Activated CD4-positive, alpha-beta T cell treated with anti-CD3 and anti-CD28 coated beads for 36 hours (primary cell): Measurements from ENCODE around the gene CORO2A. TPM values are rescaled to one million over a fixed set of nuclear protein-coding genes. Genes with fewer than 3 reads are reported as not detected.
"Not testable (repeated sequence)": the region's sequence is repeated elsewhere in the genome, so short reads cannot be mapped to it uniquely, and the experiment has no call there.

Experiments used
- ATAC-seq: fragments of 200-7000 bp; cut with Tn5 transposase; one replicate; pipeline ENCODE4 v1.10.0; 2021; ENCODE audit warnings: mild to moderate bottlenecking, moderate library complexity
- CTCF ChIA-PET: fragments of 350-600 bp; sonication (Branson Sonifier 250); formaldehyde crosslinking; loops from one replicate; lab custom pipeline; 2021; ENCODE audit warnings: antibody characterized with exemption; lab: Charles Lee
- POLR2A ChIA-PET: fragments of 350-600 bp; sonication (Branson Sonifier 250); formaldehyde crosslinking; loops from one replicate; lab custom pipeline; 2021; ENCODE audit warnings: antibody characterized with exemption, inconsistent platforms; lab: Charles Lee
- DNase-seq: peaks from one replicate; pipeline ENCODE4 v3.0.0-alpha.2; 2020
- H3K27ac Mint-ChIP-seq: one replicate; pipeline ENCODE4 v1.8.0; 2021; ENCODE audit warnings: mixed read lengths
- H3K27me3 Mint-ChIP-seq: one replicate; pipeline ENCODE4 v1.8.0; 2021; ENCODE audit warnings: mixed read lengths
- H3K36me3 Mint-ChIP-seq: one replicate; pipeline ENCODE4 v1.8.0; 2021; ENCODE audit warnings: low read depth, mixed read lengths
- H3K4me1 Mint-ChIP-seq: one replicate; pipeline ENCODE4 v1.8.0; 2021; ENCODE audit warnings: mixed read lengths
- H3K4me3 Mint-ChIP-seq: one replicate; pipeline ENCODE4 v1.8.0; 2021; ENCODE audit warnings: mild to moderate bottlenecking, moderate library complexity, mixed read lengths
- H3K9me3 Mint-ChIP-seq: one replicate; pipeline ENCODE4 v1.8.0; 2021; ENCODE audit warnings: low read depth, mixed read lengths
- intact Hi-C, 2 experiments: fragments of 100-400 bp; cut with DNase I in 1 of 2; cut with micrococcal nuclease in 1 of 2; formaldehyde crosslinking; loops; one replicate each; pipeline versions ENCODE4 v1.14.2 to v1.15.1; 2022 to 2024; cut with DNase I, micrococcal nuclease
- total RNA-seq, 2 experiments: library from RNA; stranded (reverse); gene quantifications; one replicate each; pipeline ENCODE4 v1.2.3, GENCODE V29; 2021

Gene CORO2A
- total RNA-seq, 2 experiments from 2014 or later: 9.7 to 10.3 TPM

- Mint-ChIP-seq H3K27me3 (no peaks in the 10 kb centered on the region), H3K36me3 (no peaks in the 10 kb centered on the region), H3K9me3 (no peaks in the 10 kb centered on the region), H3K4me3 (no peak overlapping the region), H3K27ac (no peak overlapping the region), H3K4me1 (no peaks in the 10 kb centered on the region)
- DNase-seq: no peak
- ChIA-PET POLR2A (no interaction called here), CTCF (interaction anchor here (0.8 kb wide), 1 partner anchor 18 kb away, joined by 3 read pairs; no protein-coding TSS in a partner anchor)
- no peak for ATAC-seq
- intact Hi-C loops: no loop called here
Observed at GRCh38 chr9:98135558-98135934, 56.9 kb downstream of the CORO2A start.

- no peak for ATAC-seq
- Mint-ChIP-seq H3K27me3 (no peaks in the 10 kb centered on the region), H3K4me3 (no peak overlapping the region), H3K4me1 (no peaks in the 10 kb centered on the region), H3K27ac (no peak overlapping the region), H3K9me3 (no peaks in the 10 kb centered on the region), H3K36me3 (no peaks in the 10 kb centered on the region)
- intact Hi-C loops: no loop called here
- ChIA-PET POLR2A (no interaction called here), CTCF (interaction anchor here (0.8 kb wide), 1 partner anchor 17 kb away, joined by 3 read pairs; no protein-coding TSS in a partner anchor)
- no peak for DNase-seq
Observed at GRCh38 chr9:98134702-98135557, 57.5 kb downstream of the CORO2A start.

GRCh38 chr9:98132806-98133631 is 59.4 kb downstream of the CORO2A start:
- CTCF ChIA-PET: interaction anchor here (0.6 kb wide), 1 partner anchor 23 kb away, joined by 3 read pairs; no protein-coding TSS in a partner anchor
- Mint-ChIP-seq H3K27ac (no peak overlapping the region), H3K9me3 (no peaks in the 10 kb centered on the region), H3K4me1 (no peaks in the 10 kb centered on the region), H3K27me3 (no peaks in the 10 kb centered on the region), H3K36me3 (no peaks in the 10 kb centered on the region), H3K4me3 (no peak overlapping the region)
- ATAC-seq (no peak), DNase-seq (no peak)
- POLR2A ChIA-PET: no interaction called here
- intact Hi-C loops: no loop called here

DNA sequence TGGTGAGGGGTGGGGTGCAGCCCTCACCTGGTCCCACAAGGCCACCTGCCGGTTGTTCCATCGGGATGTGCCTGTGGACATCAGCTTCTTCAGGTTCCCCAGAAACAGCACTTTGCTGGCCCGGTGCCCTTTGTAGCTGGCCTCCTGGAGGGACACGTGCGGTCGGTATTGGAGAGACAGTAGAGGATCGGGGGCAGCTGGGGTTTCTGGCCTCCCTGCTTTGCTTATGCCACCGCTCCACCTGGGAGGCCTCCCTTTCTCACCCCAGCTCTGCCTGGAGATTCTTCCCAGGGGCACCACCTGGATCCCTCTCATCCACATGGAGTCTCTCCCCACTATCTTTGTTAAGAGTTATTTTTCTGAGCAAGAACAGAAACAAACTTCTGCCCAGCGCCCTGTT is 60.3 kb downstream of the CORO2A start:
- no peaks in the 10 kb centered on the region for H3K9me3 Mint-ChIP-seq
- H3K27ac Mint-ChIP-seq: no peak overlapping the region
- no peaks in the 10 kb centered on the region for H3K36me3 Mint-ChIP-seq
- ChIA-PET POLR2A (no interaction called here), CTCF (interaction anchor here (0.6 to 1.4 kb wide), 2 partner anchors 10 to 109 kb away, joined by 3 read pairs; no protein-coding TSS in a partner anchor)
- no peaks in the 10 kb centered on the region for H3K27me3 Mint-ChIP-seq
- no peaks in the 10 kb centered on the region for H3K4me1 Mint-ChIP-seq
- DNase-seq: no peak
- no peak for ATAC-seq
- H3K4me3 Mint-ChIP-seq: no peak overlapping the region
- intact Hi-C loops: no loop called here

DNA sequence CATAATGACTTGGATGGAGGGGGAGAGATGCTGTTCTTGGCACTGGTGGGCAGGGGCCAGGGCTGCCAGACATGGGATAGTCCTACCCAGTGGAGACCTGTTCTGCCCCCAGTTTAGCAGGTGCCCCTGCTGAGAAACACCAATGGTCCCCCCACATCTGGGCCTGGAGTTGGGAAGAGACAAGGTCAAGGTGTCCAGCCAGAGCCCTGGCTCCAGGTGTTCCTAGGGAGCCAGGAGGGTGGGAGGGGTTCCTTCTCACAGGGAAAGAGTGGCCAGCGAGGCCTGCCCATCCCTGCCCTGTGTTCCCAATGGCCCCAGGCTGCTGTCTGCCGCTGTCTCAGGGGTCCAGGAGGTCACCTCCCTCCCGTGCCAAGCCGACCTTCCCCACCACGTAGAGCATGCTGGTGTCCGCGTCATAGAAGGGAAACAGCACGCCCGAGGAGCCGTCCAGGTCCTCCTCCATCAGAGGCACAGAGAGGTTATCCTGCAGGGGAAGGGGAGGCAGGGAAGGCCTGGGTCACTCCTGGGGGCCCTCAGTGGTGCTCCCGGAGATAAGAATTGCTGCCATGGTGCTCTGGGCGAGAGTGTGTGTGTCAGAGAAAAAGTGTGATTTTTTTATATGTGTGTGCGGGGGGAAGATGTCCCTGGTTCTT is 61.7 kb downstream of the CORO2A start:
- ATAC-seq: no peak

DNA sequence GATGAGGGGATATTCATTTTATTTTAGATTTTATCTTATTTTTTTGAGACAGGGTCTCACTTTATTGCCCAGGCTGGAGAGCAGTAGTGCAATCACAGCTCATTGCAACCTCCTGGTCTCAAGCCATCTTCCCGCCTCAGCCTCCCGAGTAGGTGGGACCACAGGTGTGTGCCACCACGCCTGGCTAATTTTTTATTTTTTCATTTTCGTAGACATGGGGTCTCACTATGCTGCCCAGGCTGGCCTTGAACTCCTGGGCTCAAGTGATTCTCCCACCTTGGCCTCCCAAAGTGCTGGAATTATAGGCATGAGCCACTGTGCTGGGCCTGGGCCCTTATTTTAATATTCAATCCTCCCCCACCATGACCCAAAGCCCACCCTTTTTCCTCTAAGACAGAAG is 62.4 kb downstream of the CORO2A start:
- H3K27ac Mint-ChIP-seq, H3K4me1 Mint-ChIP-seq, POLR2A ChIA-PET, H3K4me3 Mint-ChIP-seq, intact Hi-C loops, H3K36me3 Mint-ChIP-seq, H3K9me3 Mint-ChIP-seq, ATAC-seq, H3K27me3 Mint-ChIP-seq, DNase-seq: not testable (repeated sequence)
- CTCF ChIA-PET: interaction anchor here (1.8 kb wide), 1 partner anchor 12 kb away, joined by 3 read pairs; no protein-coding TSS in a partner anchor

More for the DNA sequence above, 61.7 kb downstream of the CORO2A start:
- no peak for DNase-seq
- Mint-ChIP-seq H3K4me3 (no peak overlapping the region), H3K27me3 (no peaks in the 10 kb centered on the region), H3K36me3 (peaks cover 4% of the 10 kb centered on the region), H3K4me1 (no peaks in the 10 kb centered on the region), H3K27ac (no peak overlapping the region), H3K9me3 (no peaks in the 10 kb centered on the region)
- ChIA-PET CTCF (interaction anchor here (0.7 to 1.8 kb wide), 3 partner anchors 8 to 111 kb away, joined by 3 read pairs; no protein-coding TSS in a partner anchor), POLR2A (no interaction called here)
- intact Hi-C loops: no loop called here

- ChIA-PET POLR2A (no interaction called here), CTCF (interaction anchor here (0.7 to 1.8 kb wide), 2 partner anchors 11 to 128 kb away, joined by 3 read pairs; no protein-coding TSS in a partner anchor)
- H3K27ac Mint-ChIP-seq: no peak overlapping the region
- ATAC-seq: no peak
- no peaks in the 10 kb centered on the region for H3K27me3 Mint-ChIP-seq
- peaks cover 6% of the 10 kb centered on the region for H3K36me3 Mint-ChIP-seq
- H3K4me3 Mint-ChIP-seq: no peak overlapping the region
- intact Hi-C loops: no loop called here
- DNase-seq: no peak
- no peaks in the 10 kb centered on the region for H3K4me1 Mint-ChIP-seq
- no peaks in the 10 kb centered on the region for H3K9me3 Mint-ChIP-seq
Observed at GRCh38 chr9:98129451-98129881, 63.0 kb downstream of the CORO2A start.

GRCh38 chr9:98128316-98128715 is 64.1 kb downstream of the CORO2A start:
- Mint-ChIP-seq H3K36me3 (peaks cover 6% of the 10 kb centered on the region), H3K27ac (no peak overlapping the region), H3K4me3 (no peak overlapping the region), H3K27me3 (no peaks in the 10 kb centered on the region), H3K4me1 (no peaks in the 10 kb centered on the region), H3K9me3 (no peaks in the 10 kb centered on the region)
- no peak for ATAC-seq
- no peak for DNase-seq
- intact Hi-C loops: no loop called here
- CTCF ChIA-PET: interaction anchor here (0.6 to 1.0 kb wide), 3 partner anchors 10 to 76 kb away, joined by 3 read pairs; no protein-coding TSS in a partner anchor
- POLR2A ChIA-PET: no interaction called here

GRCh38 chr9:98127226-98127625 is 65.2 kb downstream of the CORO2A start:
- Mint-ChIP-seq H3K4me3 (no peak overlapping the region), H3K27ac (no peak overlapping the region), H3K4me1 (peaks cover 2% of the 10 kb centered on the region), H3K9me3 (no peaks in the 10 kb centered on the region), H3K36me3 (peaks cover 6% of the 10 kb centered on the region), H3K27me3 (no peaks in the 10 kb centered on the region)
- no peak for ATAC-seq
- POLR2A ChIA-PET: no interaction called here
- intact Hi-C loops: no loop called here
- CTCF ChIA-PET: interaction anchor here (0.9 kb wide), 1 partner anchor 9 kb away, joined by 3 read pairs; no protein-coding TSS in a partner anchor
- DNase-seq: no peak

- H3K9me3 Mint-ChIP-seq: no peaks in the 10 kb centered on the region
- no peak overlapping the region for H3K27ac Mint-ChIP-seq
- intact Hi-C loops: no loop called here
- H3K4me3 Mint-ChIP-seq: no peak overlapping the region
- no peaks in the 10 kb centered on the region for H3K27me3 Mint-ChIP-seq
- ATAC-seq (no peak), DNase-seq (no peak)
- ChIA-PET POLR2A (no interaction called here), CTCF (interaction anchor here (0.5 to 0.6 kb wide), 2 partner anchors 50 to 52 kb away, joined by 3 read pairs; no protein-coding TSS in a partner anchor)
- peaks cover 24% of the 10 kb centered on the region for H3K4me1 Mint-ChIP-seq
- H3K36me3 Mint-ChIP-seq: peaks cover 6% of the 10 kb centered on the region
Observed at GRCh38 chr9:98124637-98125426, 67.6 kb downstream of the CORO2A start.
